Activated T-helper 1 cell treated with anti-CD3 and anti-CD28 coated beads, Interleukin-2, amount 50 U/mL, for 16 hours (primary cell): Measurements from ENCODE around the gene GMCL1.
A peak's percentile ranks its signal among the peaks of the same experiment; 100 is the strongest.
"Not testable (repeated sequence)": the region's sequence is repeated elsewhere in the genome, so short reads cannot be mapped to it uniquely, and the experiment has no call there.

Source experiments
- DNase-seq, 2 donors: peaks; one replicate each; pipeline ENCODE4 v3.0.0-alpha.2; 2020; ENCODE audit warnings: low read depth in 1 of 2, low spot score in 1 of 2

The GMCL1 gene

DNA sequence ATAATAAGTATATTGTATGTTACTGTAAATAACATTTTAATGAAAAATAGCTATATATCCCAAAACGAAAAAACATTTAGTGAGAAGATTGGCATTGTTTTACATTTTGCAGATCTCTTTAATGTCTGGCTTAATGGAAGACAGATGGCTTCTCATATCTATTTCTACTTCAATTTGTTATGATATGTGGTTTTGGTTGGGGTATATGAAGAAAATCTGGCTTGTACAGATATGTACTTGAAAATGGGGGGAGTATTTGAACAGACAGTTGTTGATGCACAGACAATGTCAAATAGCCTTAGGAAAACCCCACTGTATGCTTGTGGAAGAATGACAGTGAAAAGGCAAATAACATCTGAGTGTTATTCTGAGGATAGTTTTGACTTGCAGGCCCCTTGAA lies 23.6 kb upstream of the GMCL1 start:
- no peak for DNase-seq

DNA sequence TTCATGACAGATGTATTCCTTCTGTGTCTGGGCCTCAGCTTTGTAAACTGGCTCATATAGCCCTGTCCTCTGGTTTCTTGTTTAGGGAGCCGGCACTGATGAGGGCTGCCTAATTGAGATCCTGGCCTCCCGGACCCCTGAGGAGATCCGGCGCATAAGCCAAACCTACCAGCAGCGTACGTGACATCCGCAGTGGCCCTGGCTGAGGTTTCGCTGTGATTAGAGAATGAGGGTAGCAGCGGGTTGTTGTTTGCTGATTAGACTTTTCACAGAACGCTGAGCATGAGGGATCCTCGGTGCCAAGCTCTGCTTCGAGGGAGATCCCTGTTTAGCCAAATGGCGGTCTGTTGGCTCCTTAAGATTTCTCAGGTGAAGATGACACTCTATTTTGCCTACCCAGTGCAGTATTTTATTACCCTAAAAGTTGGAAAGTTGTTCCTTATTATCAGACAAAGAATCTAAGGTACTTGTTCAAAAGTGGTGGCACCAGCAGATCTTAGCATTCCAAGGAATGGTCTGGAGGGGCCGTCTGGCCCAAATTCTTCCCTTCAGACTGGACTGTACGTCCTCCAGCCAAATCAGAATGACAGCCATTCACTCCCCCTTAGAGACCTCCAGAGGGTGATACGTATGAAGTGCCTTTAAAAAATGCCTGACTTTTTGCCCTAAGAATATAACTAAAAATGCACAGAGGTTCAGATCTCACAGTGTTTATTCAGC lies 21.5 kb upstream of the GMCL1 start:
- no peak for DNase-seq

DNA sequence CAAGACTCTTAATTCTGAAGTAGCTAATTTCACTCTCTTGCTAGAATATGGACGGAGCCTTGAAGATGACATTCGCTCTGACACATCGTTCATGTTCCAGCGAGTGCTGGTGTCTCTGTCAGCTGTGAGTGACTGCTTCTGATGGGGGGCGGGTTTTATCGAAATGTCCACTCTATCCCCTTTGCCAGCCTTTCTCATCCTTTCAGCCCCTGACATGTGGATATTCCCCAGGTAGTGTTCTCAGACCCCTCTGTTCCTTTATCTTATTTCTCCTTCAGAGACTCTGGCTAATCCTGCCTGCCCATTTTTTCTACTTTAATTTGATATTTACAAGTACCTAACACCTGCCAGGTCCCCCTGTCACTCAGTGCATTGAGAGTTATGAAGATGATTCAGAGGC lies 18.9 kb upstream of the GMCL1 start:
- DNase-seq, result no peak

DNA sequence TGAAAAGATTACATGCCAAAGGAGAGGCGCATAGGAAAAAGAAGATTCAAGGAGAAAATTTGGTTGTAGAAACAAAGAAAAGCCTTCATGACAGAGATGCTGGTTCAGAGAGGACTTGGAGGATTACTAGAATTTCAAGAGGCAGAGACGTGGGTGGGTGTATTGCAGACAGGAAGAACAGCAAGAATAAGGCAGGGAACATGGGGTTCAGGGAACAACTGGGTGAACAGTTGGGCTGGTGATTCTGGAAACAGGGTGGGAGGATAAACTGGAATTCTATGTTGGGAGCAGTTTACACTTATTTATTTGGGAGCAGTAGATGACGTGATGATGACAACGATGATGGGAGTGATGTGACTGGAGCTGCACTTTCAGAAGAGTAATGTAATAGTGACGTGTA lies 18.4 kb upstream of the GMCL1 start:
- no peak for DNase-seq

DNA sequence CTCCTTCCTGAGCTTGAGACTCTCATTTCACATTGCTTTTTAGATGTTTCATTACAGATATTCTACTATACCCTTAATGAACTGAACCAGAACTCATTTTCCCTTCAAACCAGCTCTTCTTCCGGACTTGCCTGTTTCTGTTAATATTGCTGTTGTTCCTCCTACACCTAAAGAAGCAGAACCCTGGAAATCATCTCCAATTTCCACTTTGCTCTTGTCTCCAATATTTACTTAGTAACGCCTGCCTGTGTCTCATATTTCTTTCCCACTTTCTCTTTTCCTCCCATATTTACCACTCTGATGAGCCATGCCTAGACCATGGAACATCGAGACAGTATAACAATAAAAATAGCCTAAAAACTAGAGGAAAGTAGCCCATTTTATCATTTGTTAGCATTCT lies 17.9 kb upstream of the GMCL1 start:
- no peak for DNase-seq

DNA sequence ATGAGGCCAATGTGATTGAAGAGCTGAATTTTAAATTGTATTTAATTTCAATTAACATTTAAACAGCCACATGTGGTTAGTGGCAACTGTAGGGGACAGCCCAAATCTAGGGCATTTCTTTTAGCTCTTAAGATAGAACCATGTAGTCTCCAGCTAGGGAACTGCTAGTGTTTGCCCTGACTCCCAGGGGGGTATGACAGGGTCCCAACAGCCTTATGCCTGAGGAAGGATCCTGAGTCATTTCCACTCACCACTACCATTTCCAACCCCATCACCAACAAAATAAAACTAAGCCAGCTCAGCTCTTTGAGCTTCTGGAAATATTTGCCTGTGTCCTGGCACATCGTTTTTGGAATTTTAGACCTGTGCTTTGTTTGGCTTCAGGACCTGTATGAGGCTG lies 13.7 kb upstream of the GMCL1 start:
- DNase-seq, result no peak

DNA sequence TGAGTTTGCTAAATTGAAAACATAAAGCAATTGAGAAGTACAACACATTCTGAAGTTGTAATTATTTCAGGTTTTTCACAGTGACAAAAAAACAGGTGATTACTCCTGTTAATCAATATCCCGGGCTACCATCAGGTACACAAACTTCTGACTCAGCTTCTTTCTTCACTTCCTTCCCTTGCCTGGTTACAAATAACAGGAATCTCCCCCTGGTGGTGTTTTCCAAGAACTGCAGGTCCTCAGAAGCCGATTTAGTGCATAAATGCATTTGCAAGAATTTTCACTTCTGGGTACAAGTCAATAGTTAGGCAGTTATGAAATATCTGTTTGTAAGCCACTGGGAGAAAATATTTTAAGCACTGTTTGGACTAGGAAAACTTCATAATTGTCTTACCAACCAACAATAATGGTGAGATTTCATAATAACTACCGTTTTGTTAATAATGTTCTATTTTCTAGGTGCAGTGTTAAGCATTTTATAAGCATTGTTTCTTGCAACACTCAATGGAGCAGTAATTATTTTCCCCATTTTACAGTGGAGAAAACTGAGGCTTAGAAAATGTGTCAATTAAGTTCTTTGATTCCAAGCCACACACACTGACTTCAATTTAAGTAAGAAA lies 12.4 kb upstream of the GMCL1 start:
- DNase-seq, result peak; percentile 17 to 52

DNA sequence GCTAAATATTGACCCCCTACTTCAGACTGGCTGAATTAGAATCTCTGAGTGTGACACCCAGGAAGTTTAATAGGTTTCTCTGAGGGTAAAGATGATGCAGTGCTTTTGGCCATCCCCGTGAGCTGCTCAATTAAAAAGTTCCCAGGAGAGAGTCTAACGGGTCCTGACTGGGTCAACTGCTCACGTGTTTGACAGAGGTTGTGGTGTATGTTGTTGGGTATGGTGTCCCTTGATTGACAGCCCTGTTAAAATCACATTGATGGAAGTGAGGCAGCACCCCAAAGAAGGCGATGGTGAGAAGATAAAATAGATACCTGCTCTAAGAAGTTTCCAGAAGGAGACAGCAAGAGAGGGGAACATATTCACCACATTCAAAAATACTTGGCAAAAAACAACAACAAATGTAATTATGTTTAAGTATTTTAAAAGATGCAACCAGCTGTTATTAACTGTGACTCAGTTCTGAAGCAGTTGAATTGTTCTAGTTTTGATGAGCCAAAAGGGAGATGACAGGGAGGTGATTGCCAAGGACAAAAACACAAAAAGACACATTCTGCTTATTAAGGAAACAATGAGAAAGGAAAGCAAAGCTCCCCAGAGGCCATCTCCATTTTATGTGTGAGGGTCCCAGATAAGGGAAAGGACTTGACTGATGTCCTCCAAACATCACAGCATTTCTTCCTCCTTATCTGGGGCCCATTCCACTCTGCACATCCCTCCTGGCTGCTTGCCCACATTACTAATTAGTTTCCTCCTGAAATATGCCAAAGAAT lies 11.5 kb upstream of the GMCL1 start:
- no peak for DNase-seq

DNA sequence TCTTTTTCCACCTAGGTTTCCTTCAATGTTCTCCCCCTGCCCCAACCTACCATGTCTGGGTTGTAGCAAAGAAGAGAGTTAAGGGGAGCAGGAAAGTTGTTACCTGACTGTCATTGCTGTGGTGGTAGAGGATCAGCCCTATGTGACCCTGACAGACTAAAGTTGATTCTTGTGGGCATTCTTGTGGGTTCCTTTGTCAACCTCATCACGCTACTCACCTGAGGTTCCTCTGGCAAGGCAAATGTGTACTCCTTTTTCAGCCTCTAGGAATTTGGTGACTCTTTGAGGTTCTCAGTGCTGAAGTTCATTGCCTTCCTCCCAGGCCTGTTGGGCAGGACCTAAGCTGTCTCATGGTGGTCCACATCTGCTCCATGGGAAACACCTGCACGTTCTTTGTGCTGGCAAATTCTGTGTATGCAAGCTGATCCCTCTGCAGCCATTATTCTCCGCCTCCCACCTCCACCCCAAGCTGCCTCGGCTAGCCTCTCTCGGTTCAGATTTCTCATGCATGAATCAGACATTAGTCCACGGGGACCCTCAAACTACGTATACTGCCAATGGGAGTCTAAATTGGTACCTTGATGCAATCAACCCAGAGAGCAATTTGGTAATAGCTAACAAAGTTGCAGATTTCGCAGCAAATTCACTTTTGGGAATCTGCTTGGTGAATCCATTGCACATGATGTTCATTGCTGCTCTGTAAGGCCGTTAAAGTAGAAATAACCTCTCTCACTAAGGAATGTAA lies 1.5 kb upstream of the GMCL1 start:
- DNase-seq, result no peak

DNA sequence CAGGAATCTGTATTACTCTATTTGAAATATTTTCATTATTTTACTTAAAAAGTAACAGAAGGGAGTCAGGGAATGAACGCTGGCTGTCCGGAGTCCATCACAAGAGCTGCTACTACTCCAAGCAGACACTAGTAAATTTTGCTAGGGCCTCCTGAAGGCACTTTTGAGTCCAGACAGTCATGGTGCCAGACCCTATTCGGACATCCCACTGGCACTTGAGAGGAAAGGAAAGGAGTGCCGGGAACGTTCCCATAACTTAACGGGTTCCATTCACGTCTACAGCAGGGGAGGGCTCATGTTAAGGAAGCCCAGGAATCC lies 563 bp upstream of the GMCL1 start:
- DNase-seq, result no peak

DNA sequence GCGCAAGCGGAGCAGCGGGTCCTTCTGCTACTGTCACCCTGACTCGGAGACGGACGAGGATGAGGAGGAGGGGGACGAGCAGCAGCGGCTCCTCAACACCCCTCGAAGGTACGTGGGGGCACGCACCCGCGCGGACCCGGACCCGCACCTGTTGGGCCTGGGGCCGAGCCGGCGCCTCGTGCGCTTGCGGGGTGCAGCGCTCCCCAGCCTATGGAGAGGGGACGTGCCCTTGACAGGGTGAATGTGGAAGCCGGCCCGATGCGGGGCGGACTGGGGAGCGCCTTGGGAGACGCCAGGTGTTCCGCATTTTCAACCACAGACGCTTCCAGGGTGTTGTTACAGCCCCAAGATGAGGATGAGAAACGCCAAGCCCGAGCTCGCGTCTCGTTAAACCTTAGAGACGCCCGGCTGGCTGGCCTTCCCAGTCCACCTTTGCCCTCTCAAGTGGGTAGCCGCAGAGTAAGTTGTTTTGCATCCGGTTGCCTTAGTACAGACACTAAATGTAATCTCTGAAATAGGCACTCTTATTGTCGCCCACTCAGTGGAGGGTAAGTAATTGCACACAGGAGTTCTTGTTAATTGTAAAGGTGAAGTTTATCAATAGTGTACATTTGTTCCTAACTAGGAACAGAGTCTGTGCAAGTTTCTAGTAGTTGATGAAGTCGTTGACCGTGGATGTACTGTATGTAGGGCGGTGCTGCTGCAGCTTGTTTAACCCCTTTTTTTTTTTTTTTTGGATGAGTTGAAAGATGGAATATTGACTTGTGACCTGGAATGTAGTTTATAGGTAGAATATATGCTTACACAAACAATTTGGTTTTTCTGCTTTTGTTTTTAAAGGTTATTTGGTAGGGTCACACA lies 815 bp downstream of the GMCL1 start:
- DNase-seq, result peak; percentile 12 to 18

DNA sequence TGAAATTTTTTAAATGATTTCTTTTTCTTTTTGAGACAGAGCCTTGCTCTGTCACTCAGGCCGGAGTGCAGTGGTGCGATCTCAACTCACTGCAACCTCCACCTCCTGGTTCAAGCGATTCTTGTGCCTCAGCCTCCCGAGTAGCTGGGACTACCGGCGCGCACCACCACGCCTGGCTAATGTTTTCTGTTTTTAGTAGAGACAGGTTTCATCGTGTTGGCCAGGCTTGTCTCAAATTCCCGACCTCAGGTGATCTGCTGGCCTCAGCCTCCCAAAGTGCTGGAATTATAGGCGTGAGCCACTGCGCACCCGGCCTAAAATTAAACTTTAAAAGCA lies 1.4 kb downstream of the GMCL1 start:
- DNase-seq, result not testable (repeated sequence)

DNA sequence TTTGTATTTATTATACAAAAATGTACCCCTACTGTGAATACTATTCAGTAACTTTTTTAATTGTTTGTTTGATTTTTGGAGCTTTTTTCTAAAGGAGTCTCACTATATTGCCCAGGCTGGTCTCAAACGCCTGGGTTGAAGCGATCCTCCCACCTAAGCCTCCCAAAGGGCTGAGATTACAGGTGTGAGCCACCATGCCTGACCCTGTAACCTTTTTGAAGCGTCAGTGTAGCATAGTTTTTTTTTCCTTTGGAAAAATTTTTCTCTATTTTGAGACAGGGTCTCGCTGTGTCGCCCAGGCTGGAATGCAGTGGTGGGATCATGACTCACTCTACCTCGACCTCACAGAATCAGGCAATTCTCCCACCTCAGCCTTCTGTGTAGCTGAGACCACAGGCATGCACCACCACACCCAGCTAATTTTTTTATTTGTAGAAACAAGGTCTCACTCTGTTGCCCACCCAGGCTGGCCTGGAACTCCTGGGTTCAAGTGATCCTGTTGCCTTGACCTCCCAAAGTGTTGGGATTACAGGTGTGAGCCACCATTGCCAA lies 2.0 kb downstream of the GMCL1 start:
- DNase-seq, result no peak

DNA sequence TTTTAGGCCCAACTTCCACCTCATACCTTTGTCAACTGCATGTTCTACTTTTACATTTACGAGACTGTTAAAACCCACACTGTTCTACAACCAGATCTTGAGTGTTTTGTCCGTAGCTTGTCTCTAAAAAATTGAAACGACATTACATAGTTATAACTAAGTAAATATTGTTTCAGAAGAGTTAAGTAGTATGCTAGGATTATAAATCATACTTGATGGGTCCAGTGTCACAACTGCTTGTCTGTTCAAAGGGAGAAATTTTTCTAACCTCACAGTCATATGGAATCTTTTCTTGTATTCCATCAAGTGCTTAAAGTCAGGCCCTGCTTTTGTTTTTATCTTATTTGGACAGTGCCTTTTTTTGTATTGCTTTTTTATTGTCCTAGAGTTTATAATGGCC lies 4.3 kb downstream of the GMCL1 start:
- DNase-seq, result no peak

DNA sequence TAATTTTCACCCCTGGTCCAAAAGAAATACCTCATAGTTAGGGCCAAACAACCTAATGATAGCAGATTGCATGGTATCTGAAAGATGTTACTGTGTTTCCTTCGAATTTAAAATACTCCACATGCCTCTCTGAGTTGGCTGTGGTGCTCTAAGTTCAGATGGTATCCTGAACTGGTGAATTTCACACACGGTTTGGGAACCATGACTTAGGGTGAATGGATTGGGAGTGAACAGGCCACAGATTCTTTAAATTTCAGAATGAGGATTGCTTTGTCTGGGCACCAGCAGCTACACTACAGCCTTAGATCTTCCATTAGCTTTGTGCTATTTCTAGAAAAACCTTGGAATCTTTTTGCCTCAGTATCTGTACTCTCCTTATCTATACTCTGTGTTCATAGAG lies 6.2 kb downstream of the GMCL1 start:
- DNase-seq, result no peak

DNA sequence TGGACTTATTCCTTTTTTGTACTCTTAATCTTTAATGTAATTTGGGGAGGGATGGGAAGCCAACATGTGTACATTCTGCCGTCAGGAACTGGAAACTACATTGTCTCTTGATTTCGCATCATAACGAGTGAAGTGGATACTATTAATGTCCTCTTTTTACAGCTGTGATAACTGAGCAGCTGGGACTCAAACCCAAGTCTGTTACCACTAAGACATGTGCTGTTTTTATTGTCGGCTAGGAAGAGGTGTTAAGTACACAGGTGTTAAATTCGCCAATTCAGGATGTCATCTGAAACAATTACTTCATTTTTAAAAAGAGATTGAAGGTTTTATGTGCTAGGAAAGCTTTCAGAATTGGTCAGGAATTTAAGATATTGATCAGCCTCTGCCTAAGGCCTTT lies 6.9 kb downstream of the GMCL1 start:
- no peak for DNase-seq

DNA sequence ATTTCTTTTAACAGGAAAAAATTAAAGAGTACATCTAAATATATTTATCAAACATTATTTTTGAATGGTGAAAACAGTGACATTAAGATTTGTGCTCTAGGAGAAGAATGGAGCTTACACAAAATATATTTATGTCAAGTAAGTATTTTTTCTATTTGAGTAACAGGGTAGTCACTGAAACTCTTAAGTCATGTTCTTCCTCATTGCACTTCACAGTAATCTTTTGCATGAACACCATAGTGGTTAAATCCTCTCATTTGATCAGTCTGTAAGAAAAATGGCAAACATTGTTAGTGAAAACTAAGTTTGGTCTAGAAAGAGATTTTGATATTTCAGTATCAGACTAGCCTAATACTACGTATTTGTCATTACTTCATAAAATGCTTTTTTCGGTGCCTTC lies 8.1 kb downstream of the GMCL1 start:
- DNase-seq, result no peak

DNA sequence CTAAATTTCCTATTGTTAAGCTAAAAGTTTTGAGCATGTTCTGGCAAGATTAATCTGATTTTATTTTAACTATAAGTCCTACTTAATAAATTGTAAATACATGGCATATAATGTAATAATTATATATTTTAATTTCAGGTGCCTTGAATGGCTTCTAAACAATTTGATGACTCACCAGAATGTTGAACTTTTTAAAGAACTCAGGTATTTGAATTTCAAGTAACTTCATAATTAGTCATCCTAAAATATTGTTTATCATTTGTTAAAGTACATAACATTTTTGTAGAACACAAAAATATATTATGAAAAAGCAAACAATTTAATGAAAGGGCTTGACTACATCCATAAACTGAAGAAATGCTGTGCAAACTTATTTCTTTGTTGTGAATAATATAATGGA lies 14.5 kb downstream of the GMCL1 start:
- DNase-seq, result no peak

DNA sequence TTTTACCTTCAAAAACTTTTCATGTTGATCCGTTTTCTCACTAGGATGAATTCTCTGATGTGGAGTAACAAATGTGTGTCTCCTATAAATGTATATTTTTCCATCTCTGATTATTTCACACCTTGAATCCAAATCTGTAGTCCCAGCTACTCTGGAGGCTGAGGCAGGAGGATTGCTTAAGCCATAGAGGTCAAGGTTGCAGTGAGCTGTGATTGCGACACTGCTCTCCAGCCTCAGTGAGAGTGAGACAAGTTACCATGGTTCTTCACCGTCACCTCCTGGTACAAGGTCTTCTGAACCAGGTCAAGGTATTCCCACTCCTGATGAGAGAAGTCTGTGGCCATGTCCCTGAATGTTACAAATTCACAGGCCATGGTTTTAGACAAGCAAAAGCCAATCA lies 15.1 kb downstream of the GMCL1 start:
- DNase-seq, result no peak

DNA sequence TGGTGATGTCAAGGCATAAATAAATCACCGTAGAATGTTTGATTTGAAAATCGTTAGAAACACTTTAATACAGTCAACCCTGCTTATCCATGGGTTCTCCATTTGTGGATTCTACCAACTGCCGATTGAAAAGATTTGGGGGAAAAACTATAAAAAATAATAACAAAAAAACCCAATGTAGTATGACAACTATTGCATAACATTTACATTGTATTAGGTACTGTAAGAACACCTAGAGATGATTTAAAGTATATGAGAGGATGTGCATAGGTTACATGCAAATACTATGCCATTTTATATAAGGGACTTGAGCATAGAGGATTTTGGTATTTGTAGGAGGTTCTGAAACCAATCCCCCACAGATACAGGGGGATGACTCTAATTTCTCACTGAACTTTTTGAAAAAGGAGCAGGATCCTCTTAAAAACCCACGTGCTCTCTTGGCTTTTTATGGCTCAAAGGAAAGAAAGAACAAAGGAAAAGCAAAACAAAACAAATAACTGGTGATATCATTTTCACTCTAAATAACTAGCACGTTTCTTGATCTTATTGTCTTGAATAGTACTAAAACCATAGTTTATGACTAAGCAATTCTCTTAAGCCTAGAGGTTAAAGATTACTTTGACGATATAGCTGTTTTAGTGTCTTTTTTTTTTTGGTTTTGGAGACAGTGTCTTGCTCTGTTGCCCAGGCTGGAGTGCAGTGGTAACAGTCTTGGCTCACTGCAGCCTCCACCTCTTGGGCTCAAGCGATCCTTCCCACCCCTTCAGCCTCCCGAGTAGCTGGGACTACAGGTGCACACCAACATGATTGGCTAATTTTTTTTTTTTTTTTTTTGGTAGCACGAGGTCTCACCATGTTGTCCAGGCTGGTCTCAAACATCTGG lies 17.0 kb downstream of the GMCL1 start:
- no peak for DNase-seq
